Skeletal muscle tissue (tissue), 4 donors: Measurements from ENCODE around the gene CDC42EP3. TPM values are rescaled to one million over a fixed set of nuclear protein-coding genes. Genes with fewer than 3 reads are reported as not detected.

Experiments
- H3K27ac ChIP-seq: one replicate; pipeline ENCODE4 v1.7.0; 2013; ENCODE audit warnings: mild to moderate bottlenecking, low read depth, low read length, inconsistent platforms
- H3K27me3 ChIP-seq, 3 donors: one replicate each; pipeline ENCODE4 v1.7.0; 2013; ENCODE audit warnings: low read length in 3 of 3; ENCODE audit not compliant: control insufficient read depth in 3 of 3, insufficient read depth in 3 of 3
- H3K36me3 ChIP-seq, 3 donors: one replicate each; pipeline ENCODE4 v1.7.0; 2013; ENCODE audit warnings: low read length in 3 of 3; ENCODE audit not compliant: control insufficient read depth in 3 of 3, insufficient read depth in 3 of 3
- H3K4me1 ChIP-seq, 3 donors: one replicate each; pipeline ENCODE4 v1.7.0; 2013; ENCODE audit warnings: low read length in 3 of 3, mild to moderate bottlenecking in 3 of 3; ENCODE audit not compliant: control insufficient read depth in 3 of 3, insufficient read depth in 3 of 3
- H3K4me3 ChIP-seq, 3 donors: one replicate each; pipeline ENCODE4 v1.7.0; 2013; ENCODE audit warnings: low read length in 3 of 3
- H3K9ac ChIP-seq, 3 donors: one replicate each; pipeline ENCODE4 v1.7.0; 2013; ENCODE audit warnings: low read length in 3 of 3, mild to moderate bottlenecking in 3 of 3, moderate library complexity in 2 of 3, low read depth in 1 of 3
- H3K9me3 ChIP-seq, 3 donors: one replicate each; pipeline ENCODE4 v1.7.0; 2013; ENCODE audit warnings: low read length in 3 of 3; ENCODE audit not compliant: control insufficient read depth in 3 of 3
- total RNA-seq: library from RNA; depleted of rRNA; stranded (reverse); fragments of >200 nt; gene quantifications from one replicate; pipeline ENCODE4 v1.2.3, GENCODE V29; 2014
- donor health status: Osteomylitis.

The CDC42EP3 gene
- total RNA-seq, 1 donor from 2014 or later: 3.7 TPM

DNA sequence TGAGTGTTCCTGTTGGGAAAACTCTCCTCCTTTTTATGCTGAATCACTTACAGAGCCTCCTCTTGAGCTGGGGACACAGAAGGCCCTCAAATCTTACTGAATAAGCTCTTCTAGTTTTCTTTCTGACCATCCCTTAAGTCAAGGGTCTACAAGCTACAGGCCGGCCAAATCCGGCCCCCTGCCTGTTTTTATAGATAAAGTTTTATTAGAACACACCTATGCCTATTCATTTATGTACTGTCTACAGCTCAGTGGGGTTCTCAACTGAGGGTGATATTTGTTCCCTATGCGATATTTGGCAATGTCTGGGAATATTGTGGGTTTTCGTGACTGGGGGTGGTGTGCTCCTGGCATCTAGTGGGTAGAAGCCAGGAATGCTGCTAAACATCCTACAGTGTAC lies 14.0 kb downstream of the CDC42EP3 start:
- Histone ChIP-seq H3K4me3 (no peak overlapping the region), H3K36me3 (peaks cover 0 to 2% (median 0%) of the 10 kb centered on the region in 3 donors), H3K9me3 (no peaks in the 10 kb centered on the region), H3K9ac (no peak overlapping the region), H3K4me1 (peaks cover 62 to 68% (median 64%) of the 10 kb centered on the region in 3 donors), H3K27ac (peak overlapping the region; percentile 70), H3K27me3 (no peaks in the 10 kb centered on the region)

DNA sequence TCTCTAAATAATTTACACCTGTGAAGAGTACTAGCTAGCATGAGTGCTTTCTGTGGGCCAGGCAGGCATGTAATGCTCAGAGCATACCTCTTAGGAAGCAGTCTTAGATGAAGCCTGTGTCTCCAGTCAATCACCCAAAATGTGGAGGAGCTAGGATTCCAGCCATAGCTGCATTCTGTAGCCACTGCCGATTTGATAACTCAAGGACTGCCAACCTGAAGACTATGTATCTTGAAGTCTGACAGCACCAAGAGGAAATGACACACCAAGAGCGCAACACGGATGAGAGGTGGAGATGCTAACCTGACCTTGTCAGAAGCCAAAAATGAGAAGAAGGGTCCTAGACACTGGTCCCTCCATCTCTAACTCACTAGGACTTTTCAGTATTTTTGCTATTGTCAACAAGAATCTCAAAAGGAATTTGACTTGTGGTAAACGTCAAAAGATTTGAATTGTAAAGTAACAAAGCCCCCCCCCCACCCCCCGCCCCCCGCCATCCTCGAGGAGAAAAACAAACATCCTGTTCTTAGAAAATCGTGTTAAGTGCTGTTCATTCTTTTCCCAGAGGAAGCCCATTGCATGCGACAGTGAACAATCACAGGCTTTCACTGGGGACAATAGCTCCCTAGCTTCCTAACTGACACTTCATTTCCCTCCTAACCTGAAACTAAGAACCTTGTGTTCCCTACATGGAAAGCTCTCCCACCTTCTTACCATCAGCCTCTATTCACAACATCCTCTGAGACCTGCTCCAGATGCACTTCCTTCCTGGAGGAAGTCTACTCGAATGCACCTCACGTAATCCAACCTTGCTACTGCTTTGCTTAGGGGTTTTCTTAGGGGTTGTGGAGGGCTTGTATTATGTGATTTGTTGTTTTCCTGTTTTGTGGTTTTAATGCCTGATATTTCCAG lies 14.7 kb downstream of the CDC42EP3 start:
- Histone ChIP-seq H3K4me3 (peak overlapping the region in 1 of 3 donors; percentile 16), H3K9me3 (no peaks in the 10 kb centered on the region), H3K4me1 (peaks cover 64 to 71% (median 64%) of the 10 kb centered on the region in 3 donors), H3K9ac (no peak overlapping the region), H3K27me3 (no peaks in the 10 kb centered on the region), H3K36me3 (peaks cover 0 to 2% (median 0%) of the 10 kb centered on the region in 3 donors), H3K27ac (peak overlapping the region; percentile 93)

DNA sequence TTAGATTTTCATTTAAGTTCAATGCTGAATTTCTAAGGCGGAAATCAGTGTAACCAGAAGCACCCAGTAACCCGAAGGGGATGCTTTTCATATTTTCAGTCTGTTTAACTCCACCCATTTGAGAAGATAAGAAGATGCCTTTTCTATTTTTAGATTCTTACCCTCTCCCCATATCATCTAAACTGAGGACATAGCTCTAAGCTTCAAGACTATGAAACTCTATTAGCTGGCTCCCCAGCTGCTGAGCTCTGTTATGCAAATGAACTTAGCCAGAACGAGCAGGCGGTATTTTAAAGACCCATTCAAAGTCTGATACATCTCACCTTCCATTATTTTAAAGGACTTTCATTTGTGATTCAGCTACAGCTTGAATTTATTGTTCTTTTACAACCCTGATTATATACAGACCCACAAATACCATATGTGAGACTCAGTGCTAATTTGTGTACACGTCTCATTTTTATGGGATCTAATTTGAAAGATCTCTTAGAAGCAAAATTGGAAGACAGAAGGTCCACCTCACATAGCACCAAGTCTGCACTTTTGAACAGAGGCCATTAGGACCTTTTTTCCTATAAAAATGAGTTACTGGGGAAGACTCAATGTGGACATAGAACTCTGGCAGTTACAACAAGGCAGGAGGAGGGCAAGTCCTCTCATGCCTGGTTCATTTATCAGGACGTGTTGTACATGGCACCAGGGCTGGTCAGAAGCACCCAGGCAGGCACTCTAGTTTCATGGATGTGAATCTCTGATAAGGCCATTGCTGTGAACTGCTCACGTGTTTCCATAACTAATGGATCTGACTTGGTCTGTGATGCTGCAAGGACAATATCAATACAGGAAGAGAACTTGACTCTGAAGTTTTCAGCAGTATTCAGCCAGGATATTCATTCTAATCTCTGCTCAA lies 16.3 kb downstream of the CDC42EP3 start:
- H3K4me1 ChIP-seq: peaks cover 61 to 77% (median 65%) of the 10 kb centered on the region in 3 donors
- peak overlapping the region; percentile 36 to 66 (median 60) for H3K9ac ChIP-seq
- H3K9me3 ChIP-seq: no peaks in the 10 kb centered on the region
- no peaks in the 10 kb centered on the region for H3K36me3 ChIP-seq
- H3K27me3 ChIP-seq: no peaks in the 10 kb centered on the region
- H3K27ac ChIP-seq: peak overlapping the region; percentile 93
- H3K4me3 ChIP-seq: peak overlapping the region; percentile 38 to 63 (median 61)

DNA sequence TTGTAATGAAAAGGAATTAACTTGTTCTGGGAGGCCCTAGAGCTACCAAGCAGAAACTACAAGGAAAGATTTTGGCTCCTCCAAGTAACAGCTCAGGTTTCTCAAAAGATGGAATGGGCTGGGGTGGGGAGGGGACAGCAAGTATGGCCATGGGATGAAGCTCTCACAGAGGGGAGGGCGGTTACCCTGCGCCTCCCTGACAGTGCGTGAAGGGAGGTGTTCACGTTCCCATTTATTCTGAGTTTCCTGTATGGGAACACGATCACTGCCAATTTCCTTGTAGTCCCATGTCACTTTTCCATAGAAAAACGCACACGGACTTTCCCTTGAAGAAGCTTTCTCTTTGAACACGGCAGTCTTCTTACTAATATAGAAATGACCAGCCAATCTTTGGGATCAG lies 17.0 kb downstream of the CDC42EP3 start:
- H3K27ac ChIP-seq: peak overlapping the region; percentile 93
- no peaks in the 10 kb centered on the region for H3K27me3 ChIP-seq
- H3K9me3 ChIP-seq: no peaks in the 10 kb centered on the region
- H3K4me3 ChIP-seq: peak overlapping the region; percentile 38 to 63 (median 61)
- no peaks in the 10 kb centered on the region for H3K36me3 ChIP-seq
- H3K9ac ChIP-seq: peak overlapping the region; percentile 60 to 66 (median 60)
- peaks cover 59 to 78% (median 69%) of the 10 kb centered on the region in 3 donors for H3K4me1 ChIP-seq

DNA sequence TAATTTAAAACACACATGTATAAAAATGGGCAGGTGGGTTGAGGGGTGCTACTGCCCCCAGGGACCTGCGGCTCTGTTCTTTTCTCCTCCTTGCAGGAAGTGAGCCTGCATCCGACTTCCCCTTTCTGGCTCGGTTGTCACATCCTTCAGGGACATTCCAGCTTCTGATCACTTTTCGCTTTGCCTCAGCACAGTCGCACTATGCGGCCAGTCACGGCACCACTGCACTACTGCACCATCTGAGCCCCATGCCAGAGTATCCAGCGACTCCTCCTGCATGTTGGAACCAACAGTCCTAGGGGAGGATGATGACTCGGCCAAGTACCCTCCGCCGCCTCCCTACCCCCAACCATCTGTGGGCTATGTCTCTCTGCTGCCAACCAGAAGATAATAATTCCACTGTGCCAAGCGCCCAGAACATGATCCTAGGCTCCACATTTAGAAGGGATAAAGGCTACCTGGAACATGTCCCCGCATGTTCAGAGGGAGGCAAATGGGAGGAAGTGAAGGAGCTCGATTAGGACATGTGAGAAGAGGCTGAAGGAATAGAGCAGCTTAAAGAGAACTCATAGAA lies 17.6 kb downstream of the CDC42EP3 start:
- Histone ChIP-seq H3K4me1 (peaks cover 63 to 82% (median 72%) of the 10 kb centered on the region in 3 donors), H3K9me3 (no peaks in the 10 kb centered on the region), H3K9ac (peak overlapping the region; percentile 60 to 66 (median 60)), H3K4me3 (peak overlapping the region; percentile 38 to 63 (median 61)), H3K27me3 (no peaks in the 10 kb centered on the region), H3K36me3 (no peaks in the 10 kb centered on the region), H3K27ac (peak overlapping the region; percentile 93)

DNA sequence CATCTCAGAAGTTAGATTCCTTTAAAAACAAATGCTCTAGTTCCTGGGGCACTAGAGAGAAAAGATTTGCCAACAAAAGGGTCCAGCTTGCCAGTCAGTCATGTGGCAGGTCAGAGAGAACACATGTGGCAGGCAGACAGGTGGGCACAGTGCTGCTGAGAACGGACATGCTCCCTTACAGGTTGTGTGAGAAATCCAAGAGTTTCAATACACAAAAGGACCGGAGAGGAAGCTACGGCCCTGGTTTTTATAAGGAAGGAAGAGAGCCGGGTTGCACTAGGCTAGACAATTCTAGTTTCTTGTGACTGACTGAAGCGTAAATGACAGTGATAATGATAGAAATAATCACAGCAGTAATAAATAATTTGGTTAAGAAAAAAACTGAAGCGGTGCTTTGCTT lies 18.3 kb downstream of the CDC42EP3 start:
- Histone ChIP-seq H3K36me3 (no peaks in the 10 kb centered on the region), H3K4me3 (no peak overlapping the region), H3K27me3 (no peaks in the 10 kb centered on the region), H3K4me1 (peaks cover 71 to 84% (median 78%) of the 10 kb centered on the region in 3 donors), H3K27ac (peak overlapping the region; percentile 93), H3K9ac (peak overlapping the region in 2 of 3 donors; percentile 24 to 66), H3K9me3 (no peaks in the 10 kb centered on the region)

DNA sequence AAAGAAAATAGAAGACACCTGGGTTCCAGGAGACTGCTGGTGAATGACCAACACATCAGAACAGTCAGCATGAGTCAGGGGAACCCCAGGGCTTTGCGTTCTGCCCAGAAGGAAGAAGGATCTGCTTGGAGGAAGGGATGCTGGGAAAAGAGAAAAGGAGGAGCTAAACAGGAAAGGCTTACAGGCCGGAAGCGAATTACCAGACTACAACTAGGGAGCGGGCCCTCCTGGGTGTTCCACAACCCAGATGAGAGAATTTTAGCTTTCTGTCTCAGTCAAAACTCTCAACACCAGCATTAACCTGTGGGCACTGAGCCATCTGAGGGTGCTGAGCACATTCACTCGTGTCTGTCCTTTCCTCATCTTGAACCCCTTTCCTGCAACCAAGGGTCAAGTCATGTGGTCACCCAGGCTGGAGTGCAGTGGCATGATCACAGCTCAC lies 19.2 kb downstream of the CDC42EP3 start:
- H3K4me3 ChIP-seq: no peak overlapping the region
- H3K9ac ChIP-seq: no peak overlapping the region
- H3K27me3 ChIP-seq: no peaks in the 10 kb centered on the region
- peak overlapping the region; percentile 93 for H3K27ac ChIP-seq
- peaks cover 76 to 92% (median 83%) of the 10 kb centered on the region in 3 donors for H3K4me1 ChIP-seq
- no peaks in the 10 kb centered on the region for H3K36me3 ChIP-seq
- H3K9me3 ChIP-seq: no peaks in the 10 kb centered on the region

DNA sequence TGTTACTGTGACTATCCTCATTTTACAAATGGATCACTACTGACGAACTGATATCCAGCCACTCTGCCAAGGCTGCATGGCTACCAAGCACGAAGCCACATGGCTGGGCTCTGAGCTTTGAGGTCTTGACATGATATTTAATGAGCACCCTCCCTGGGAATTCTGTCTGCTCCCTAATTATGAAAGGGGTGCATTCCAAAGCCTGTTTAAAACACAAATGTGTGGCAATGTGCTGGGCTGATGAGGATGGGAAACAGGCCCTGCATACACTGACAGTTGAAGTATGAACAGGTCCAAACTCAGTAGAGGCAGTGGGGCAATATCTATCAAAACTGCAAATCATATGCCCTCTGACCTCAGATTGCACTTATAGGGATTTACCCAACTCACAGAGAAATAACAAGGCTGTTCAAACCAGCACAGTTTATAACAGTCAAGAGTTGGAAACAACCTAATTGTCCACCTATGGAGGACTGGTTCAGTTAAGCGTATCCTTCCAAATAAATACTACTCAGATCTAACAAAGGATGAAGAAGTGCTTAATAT lies 20.8 kb downstream of the CDC42EP3 start:
- Histone ChIP-seq H3K27me3 (no peaks in the 10 kb centered on the region), H3K27ac (peak overlapping the region; percentile 78), H3K4me1 (peaks cover 74 to 78% (median 76%) of the 10 kb centered on the region in 3 donors), H3K9ac (no peak overlapping the region), H3K4me3 (peak overlapping the region in 1 of 3 donors; percentile 6), H3K9me3 (no peaks in the 10 kb centered on the region), H3K36me3 (peaks cover 5 to 7% (median 6%) of the 10 kb centered on the region in 3 donors)

DNA sequence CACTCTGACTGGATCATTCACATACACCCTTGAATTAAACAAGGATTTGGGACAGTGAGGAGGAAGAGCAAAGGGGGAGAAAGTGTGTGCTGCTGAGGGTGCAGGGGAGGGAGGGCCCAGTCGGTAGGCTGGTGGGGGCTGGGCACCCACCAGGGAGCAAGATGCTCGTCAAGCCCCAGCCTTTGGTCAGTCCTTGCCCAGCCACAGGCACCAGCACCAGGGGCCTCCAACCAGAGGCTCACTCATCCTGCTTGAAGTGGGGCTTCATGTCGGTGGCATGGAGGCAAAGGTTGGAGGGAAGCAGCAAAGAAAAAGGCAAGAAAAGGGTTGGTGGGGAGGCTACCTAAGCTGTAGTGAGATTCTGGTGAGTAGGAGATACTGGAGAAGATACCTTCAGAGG lies 21.9 kb downstream of the CDC42EP3 start:
- Histone ChIP-seq H3K27me3 (no peaks in the 10 kb centered on the region), H3K27ac (peak overlapping the region; percentile 78), H3K36me3 (peaks cover 7 to 10% (median 7%) of the 10 kb centered on the region in 3 donors), H3K4me1 (peaks cover 68 to 70% (median 68%) of the 10 kb centered on the region in 3 donors), H3K9ac (no peak overlapping the region), H3K4me3 (no peak overlapping the region), H3K9me3 (no peaks in the 10 kb centered on the region)
